Activated naive CD4-positive, alpha-beta T cell treated with anti-CD3 and anti-CD28 coated beads, Interleukin-2, amount 10 ng/mL, durations not matched to agents 7 days and 5 days (primary cell): ENCODE measurements around the gene RNGTT.
A peak's percentile ranks its signal among the peaks of the same experiment; 100 is the strongest.

Experiments used
- CTCF ChIA-PET: fragments of 350-600 bp; sonication (Branson Sonifier 250); formaldehyde crosslinking; loops from one replicate; lab custom pipeline; 2021; ENCODE audit warnings: antibody characterized with exemption; lab: Charles Lee
- DNase-seq: peaks from one replicate; pipeline ENCODE4 v3.0.0-alpha.2; 2020
- H3K27ac Mint-ChIP-seq: one replicate; pipeline ENCODE4 v1.8.0; 2021; ENCODE audit warnings: mild to moderate bottlenecking, moderate library complexity, mixed read lengths
- H3K27me3 Mint-ChIP-seq: one replicate; pipeline ENCODE4 v1.8.0; 2021; ENCODE audit warnings: mild to moderate bottlenecking, mixed read lengths
- H3K36me3 Mint-ChIP-seq: one replicate; pipeline ENCODE4 v1.8.0; 2021; ENCODE audit warnings: mixed read lengths
- H3K4me1 Mint-ChIP-seq: one replicate; pipeline ENCODE4 v1.8.0; 2021; ENCODE audit warnings: mixed read lengths
- H3K4me3 Mint-ChIP-seq: one replicate; pipeline ENCODE4 v1.8.0; 2021; ENCODE audit warnings: mild to moderate bottlenecking, moderate library complexity, mixed read lengths
- H3K9me3 Mint-ChIP-seq: one replicate; pipeline ENCODE4 v1.8.0; 2021; ENCODE audit warnings: mixed read lengths

The RNGTT gene

GRCh38 chr6:88877893-88878292 lies 85.5 kb downstream of the RNGTT start:
- Mint-ChIP-seq H3K4me1 (peaks cover 9% of the 10 kb centered on the region), H3K4me3 (no peak overlapping the region), H3K27me3 (no peaks in the 10 kb centered on the region), H3K36me3 (peaks cover 4% of the 10 kb centered on the region), H3K27ac (no peak overlapping the region), H3K9me3 (no peaks in the 10 kb centered on the region)
- CTCF ChIA-PET: no interaction called here
- DNase-seq: no peak

- H3K36me3 Mint-ChIP-seq: peaks cover under 1% of the 10 kb centered on the region
- H3K4me1 Mint-ChIP-seq: peaks cover 13% of the 10 kb centered on the region
- H3K9me3 Mint-ChIP-seq: no peaks in the 10 kb centered on the region
- no peaks in the 10 kb centered on the region for H3K27me3 Mint-ChIP-seq
- no peak overlapping the region for H3K4me3 Mint-ChIP-seq
- DNase-seq: no peak
- CTCF ChIA-PET: interaction anchor here (0.5 to 0.6 kb wide), 2 partner anchors 14 to 1331 kb away, joined by 3 read pairs; no protein-coding TSS in a partner anchor
- H3K27ac Mint-ChIP-seq: peak overlapping the region; percentile 11
These were observed 90.5 kb downstream of the RNGTT start for GRCh38 chr6:88872962-88873361.

- H3K4me1 Mint-ChIP-seq: peaks cover 13% of the 10 kb centered on the region
- DNase-seq: no peak
- no peak overlapping the region for H3K4me3 Mint-ChIP-seq
- CTCF ChIA-PET: interaction anchor here (0.6 to 1.8 kb wide), 13 partner anchors 11 to 1732 kb away, joined by 3 to 17 read pairs (median 3); no protein-coding TSS in a partner anchor
- H3K36me3 Mint-ChIP-seq: peaks cover 2% of the 10 kb centered on the region
- no peaks in the 10 kb centered on the region for H3K9me3 Mint-ChIP-seq
- H3K27me3 Mint-ChIP-seq: no peaks in the 10 kb centered on the region
- no peak overlapping the region for H3K27ac Mint-ChIP-seq
These were observed 91.9 kb downstream of the RNGTT start for GRCh38 chr6:88871498-88871897.

- peaks cover 19% of the 10 kb centered on the region for H3K4me1 Mint-ChIP-seq
- no peaks in the 10 kb centered on the region for H3K9me3 Mint-ChIP-seq
- no peak overlapping the region for H3K4me3 Mint-ChIP-seq
- CTCF ChIA-PET: interaction anchor here (0.6 to 1.8 kb wide), 15 partner anchors 12 to 1731 kb away, joined by 3 to 17 read pairs (median 3); no protein-coding TSS in a partner anchor
- no peak overlapping the region for H3K27ac Mint-ChIP-seq
- DNase-seq: peak; percentile 59
- H3K27me3 Mint-ChIP-seq: no peaks in the 10 kb centered on the region
- peaks cover 7% of the 10 kb centered on the region for H3K36me3 Mint-ChIP-seq
These were observed 92.6 kb downstream of the RNGTT start for GRCh38 chr6:88870717-88871330.

GRCh38 chr6:88869263-88870020 lies 94.0 kb downstream of the RNGTT start:
- no peak for DNase-seq
- Mint-ChIP-seq H3K36me3 (peaks cover 11% of the 10 kb centered on the region), H3K27me3 (no peaks in the 10 kb centered on the region), H3K4me3 (no peak overlapping the region), H3K9me3 (no peaks in the 10 kb centered on the region), H3K27ac (no peak overlapping the region), H3K4me1 (peaks cover 30% of the 10 kb centered on the region)
- CTCF ChIA-PET: interaction anchor here (1.3 to 1.7 kb wide), 3 partner anchors 10 to 1035 kb away, joined by 3 to 5 read pairs (median 3); no protein-coding TSS in a partner anchor

- DNase-seq: no peak
- no peak overlapping the region for H3K4me3 Mint-ChIP-seq
- CTCF ChIA-PET: interaction anchor here (1.5 to 1.6 kb wide), 2 partner anchors 9 to 938 kb away, joined by 3 to 5 read pairs; no protein-coding TSS in a partner anchor
- peaks cover 13% of the 10 kb centered on the region for H3K36me3 Mint-ChIP-seq
- no peaks in the 10 kb centered on the region for H3K27me3 Mint-ChIP-seq
- H3K9me3 Mint-ChIP-seq: no peaks in the 10 kb centered on the region
- peaks cover 23% of the 10 kb centered on the region for H3K4me1 Mint-ChIP-seq
- H3K27ac Mint-ChIP-seq: no peak overlapping the region
These were observed 95.3 kb downstream of the RNGTT start for GRCh38 chr6:88867841-88868731.

- H3K9me3 Mint-ChIP-seq: no peaks in the 10 kb centered on the region
- H3K36me3 Mint-ChIP-seq: peaks cover 15% of the 10 kb centered on the region
- CTCF ChIA-PET: interaction anchor here (1.6 kb wide), 1 partner anchor 937 kb away, joined by 5 read pairs; no protein-coding TSS in a partner anchor
- H3K27ac Mint-ChIP-seq: no peak overlapping the region
- H3K27me3 Mint-ChIP-seq: no peaks in the 10 kb centered on the region
- no peak overlapping the region for H3K4me3 Mint-ChIP-seq
- peaks cover 18% of the 10 kb centered on the region for H3K4me1 Mint-ChIP-seq
- no peak for DNase-seq
These were observed 96.6 kb downstream of the RNGTT start for GRCh38 chr6:88866856-88867255.

GRCh38 chr6:88865275-88865674 lies 98.1 kb downstream of the RNGTT start:
- H3K4me3 Mint-ChIP-seq: no peak overlapping the region
- DNase-seq: no peak
- peak overlapping the region; percentile 78 for H3K27ac Mint-ChIP-seq
- no peaks in the 10 kb centered on the region for H3K9me3 Mint-ChIP-seq
- peaks cover 18% of the 10 kb centered on the region for H3K4me1 Mint-ChIP-seq
- CTCF ChIA-PET: interaction anchor here (1.2 kb wide), 1 partner anchor 1033 kb away, joined by 3 read pairs; no protein-coding TSS in a partner anchor
- peaks cover 17% of the 10 kb centered on the region for H3K36me3 Mint-ChIP-seq
- H3K27me3 Mint-ChIP-seq: no peaks in the 10 kb centered on the region

- no peak for DNase-seq
- Mint-ChIP-seq H3K36me3 (peaks cover 17% of the 10 kb centered on the region), H3K27me3 (no peaks in the 10 kb centered on the region), H3K4me3 (no peak overlapping the region), H3K27ac (no peak overlapping the region), H3K4me1 (peaks cover 18% of the 10 kb centered on the region), H3K9me3 (no peaks in the 10 kb centered on the region)
- CTCF ChIA-PET: interaction anchor here (1.2 kb wide), 1 partner anchor 1032 kb away, joined by 3 read pairs; no protein-coding TSS in a partner anchor
These were observed 98.9 kb downstream of the RNGTT start for GRCh38 chr6:88864359-88865054.

GRCh38 chr6:88860310-88860709 lies 103.1 kb downstream of the RNGTT start:
- Mint-ChIP-seq H3K4me1 (peaks cover 8% of the 10 kb centered on the region), H3K27ac (no peak overlapping the region), H3K4me3 (no peak overlapping the region), H3K9me3 (no peaks in the 10 kb centered on the region), H3K27me3 (no peaks in the 10 kb centered on the region), H3K36me3 (peaks cover 8% of the 10 kb centered on the region)
- no peak for DNase-seq
- CTCF ChIA-PET: no interaction called here

- Mint-ChIP-seq H3K27me3 (no peaks in the 10 kb centered on the region), H3K4me3 (no peak overlapping the region), H3K4me1 (no peaks in the 10 kb centered on the region), H3K9me3 (no peaks in the 10 kb centered on the region), H3K27ac (no peak overlapping the region), H3K36me3 (peaks cover 8% of the 10 kb centered on the region)
- DNase-seq: no peak
- CTCF ChIA-PET: interaction anchor here (0.6 kb wide), 1 partner anchor 15 kb away, joined by 3 read pairs; no protein-coding TSS in a partner anchor
These were observed 105.0 kb downstream of the RNGTT start for GRCh38 chr6:88858455-88858854.

GRCh38 chr6:88856566-88856965 lies 106.9 kb downstream of the RNGTT start:
- H3K9me3 Mint-ChIP-seq: no peaks in the 10 kb centered on the region
- H3K4me3 Mint-ChIP-seq: no peak overlapping the region
- H3K27me3 Mint-ChIP-seq: no peaks in the 10 kb centered on the region
- H3K36me3 Mint-ChIP-seq: peaks cover 11% of the 10 kb centered on the region
- CTCF ChIA-PET: interaction anchor here (2.1 kb wide), 1 partner anchor 14 kb away, joined by 5 read pairs; no protein-coding TSS in a partner anchor
- H3K4me1 Mint-ChIP-seq: no peaks in the 10 kb centered on the region
- no peak overlapping the region for H3K27ac Mint-ChIP-seq
- no peak for DNase-seq

- DNase-seq: no peak
- H3K4me1 Mint-ChIP-seq: no peaks in the 10 kb centered on the region
- no peak overlapping the region for H3K4me3 Mint-ChIP-seq
- H3K27me3 Mint-ChIP-seq: no peaks in the 10 kb centered on the region
- CTCF ChIA-PET: interaction anchor here (2.1 kb wide), 1 partner anchor 15 kb away, joined by 5 read pairs; no protein-coding TSS in a partner anchor
- H3K36me3 Mint-ChIP-seq: peaks cover 9% of the 10 kb centered on the region
- no peaks in the 10 kb centered on the region for H3K9me3 Mint-ChIP-seq
- H3K27ac Mint-ChIP-seq: no peak overlapping the region
These were observed 107.8 kb downstream of the RNGTT start for GRCh38 chr6:88855541-88856147.
